GM12878 (cell line): Measurements from ENCODE around the gene L3MBTL1.

Source experiments
- ATF7 ChIP-seq: fragments of 450-650 bp; IDR thresholded peaks from 2 replicates; pipeline ENCODE4 v1.6.1; 2016; ENCODE audit warnings: low read depth, mild to moderate bottlenecking
- CREB1 ChIP-seq: IDR thresholded peaks from 2 replicates; pipeline ENCODE4 v1.6.1; 2012; ENCODE audit warnings: low read depth, mild to moderate bottlenecking, inconsistent platforms
- HDAC6 ChIP-seq: fragments of 200-600 bp; sonication (generic); IDR thresholded peaks from one replicate; pipeline ENCODE4 v1.8.0; 2017; ENCODE audit warnings: antibody characterized with exemption; ENCODE audit not compliant: unreplicated experiment
- IKZF1 ChIP-seq: fragments of 450-650 bp; conservative IDR thresholded peaks from 2 replicates; pipeline ENCODE4 v1.6.1; 2017; ENCODE audit warnings: antibody characterized with exemption, mild to moderate bottlenecking
- NR2F1 ChIP-seq: fragments of 450-650 bp; conservative IDR thresholded peaks from 2 replicates; pipeline ENCODE4 v1.6.1; 2017; ENCODE audit warnings: mild to moderate bottlenecking
- RB1 ChIP-seq: fragments of 450-650 bp; formaldehyde crosslinking; IDR thresholded peaks from 2 replicates; pipeline ENCODE4 v1.6.1; 2017; ENCODE audit warnings: mild to moderate bottlenecking, borderline replicate concordance
- RFX5 ChIP-seq: IDR thresholded peaks from 2 replicates; pipeline ENCODE4 v1.6.1; 2011; ENCODE audit warnings: low read depth, low read length, improper control_type of control experiment
- SRF ChIP-seq, 2 experiments: IDR thresholded peaks; 2 replicates each; pipeline ENCODE4 v1.6.1; 2011; ENCODE audit warnings: low read depth in 2 of 2, low read length in 2 of 2, mild to moderate bottlenecking in 1 of 2, moderate library complexity in 1 of 2
- ZSCAN29 ChIP-seq: fragments of 450-650 bp; IDR thresholded peaks from 2 replicates; pipeline ENCODE4 v1.6.1; 2017; ENCODE audit warnings: mild to moderate bottlenecking, moderate library complexity
- TF ChIP-seq, protein P1 (sequence below): IDR thresholded peaks from 2 replicates; pipeline ENCODE4 v1.6.1; 2012; ENCODE audit warnings: low read length, inconsistent platforms
- TF ChIP-seq, protein P2 (sequence below): IDR thresholded peaks from 2 replicates; pipeline ENCODE4 v1.6.1; 2012; ENCODE audit warnings: mild to moderate bottlenecking, low read depth, low read length
- TF ChIP-seq, protein P3 (sequence below): fragments of 450-650 bp; IDR thresholded peaks from 2 replicates; pipeline ENCODE4 v1.6.1; 2017; ENCODE audit warnings: mild to moderate bottlenecking, moderate library complexity
- TF ChIP-seq, protein P4 (sequence below), 3 experiments: IDR thresholded peaks in 2 of 3; conservative IDR thresholded peaks in 1 of 3; 2 replicates each; pipeline ENCODE4 v1.5.1; 2011; ENCODE audit warnings: low read depth in 3 of 3, low read length in 3 of 3, mild to moderate bottlenecking in 3 of 3, control low read depth in 2 of 3, moderate library complexity in 2 of 3, inconsistent platforms in 1 of 3, mixed read lengths in 1 of 3; ENCODE audit not compliant: control insufficient read depth in 2 of 3, insufficient read depth in 1 of 3; ENCODE audit errors: extremely low read depth in 1 of 3
- TF ChIP-seq, protein P5 (sequence below): IDR thresholded peaks from 2 replicates; pipeline ENCODE4 v1.6.1; 2012; ENCODE audit warnings: low read depth, low read length, improper control_type of control experiment

DNA sequence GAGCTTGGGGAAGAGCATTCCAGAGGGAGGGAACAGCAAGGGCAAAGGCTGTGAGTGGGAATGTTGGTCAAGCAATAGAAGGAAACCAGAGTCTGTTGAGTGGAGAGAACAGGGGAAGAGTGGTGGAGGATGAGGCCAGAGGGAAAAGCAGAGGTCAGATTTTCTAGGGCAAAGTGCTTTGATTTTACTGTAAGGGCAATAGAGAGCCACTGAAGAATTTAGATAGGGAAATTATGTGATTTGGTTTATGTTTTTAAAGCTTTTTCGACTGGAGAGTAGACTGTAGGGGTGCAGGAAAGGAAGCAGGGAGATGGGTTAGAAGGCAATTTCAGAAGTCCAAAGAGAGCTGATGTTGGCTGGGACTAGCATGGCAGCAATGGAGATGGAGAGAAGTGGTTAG, 4.4 kb downstream of the L3MBTL1 start:
- TF ChIP-seq, protein P1, sequence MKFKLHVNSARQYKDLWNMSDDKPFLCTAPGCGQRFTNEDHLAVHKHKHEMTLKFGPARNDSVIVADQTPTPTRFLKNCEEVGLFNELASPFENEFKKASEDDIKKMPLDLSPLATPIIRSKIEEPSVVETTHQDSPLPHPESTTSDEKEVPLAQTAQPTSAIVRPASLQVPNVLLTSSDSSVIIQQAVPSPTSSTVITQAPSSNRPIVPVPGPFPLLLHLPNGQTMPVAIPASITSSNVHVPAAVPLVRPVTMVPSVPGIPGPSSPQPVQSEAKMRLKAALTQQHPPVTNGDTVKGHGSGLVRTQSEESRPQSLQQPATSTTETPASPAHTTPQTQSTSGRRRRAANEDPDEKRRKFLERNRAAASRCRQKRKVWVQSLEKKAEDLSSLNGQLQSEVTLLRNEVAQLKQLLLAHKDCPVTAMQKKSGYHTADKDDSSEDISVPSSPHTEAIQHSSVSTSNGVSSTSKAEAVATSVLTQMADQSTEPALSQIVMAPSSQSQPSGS = no peak
- no peak for TF ChIP-seq IKZF1
- TF ChIP-seq, protein P2, sequence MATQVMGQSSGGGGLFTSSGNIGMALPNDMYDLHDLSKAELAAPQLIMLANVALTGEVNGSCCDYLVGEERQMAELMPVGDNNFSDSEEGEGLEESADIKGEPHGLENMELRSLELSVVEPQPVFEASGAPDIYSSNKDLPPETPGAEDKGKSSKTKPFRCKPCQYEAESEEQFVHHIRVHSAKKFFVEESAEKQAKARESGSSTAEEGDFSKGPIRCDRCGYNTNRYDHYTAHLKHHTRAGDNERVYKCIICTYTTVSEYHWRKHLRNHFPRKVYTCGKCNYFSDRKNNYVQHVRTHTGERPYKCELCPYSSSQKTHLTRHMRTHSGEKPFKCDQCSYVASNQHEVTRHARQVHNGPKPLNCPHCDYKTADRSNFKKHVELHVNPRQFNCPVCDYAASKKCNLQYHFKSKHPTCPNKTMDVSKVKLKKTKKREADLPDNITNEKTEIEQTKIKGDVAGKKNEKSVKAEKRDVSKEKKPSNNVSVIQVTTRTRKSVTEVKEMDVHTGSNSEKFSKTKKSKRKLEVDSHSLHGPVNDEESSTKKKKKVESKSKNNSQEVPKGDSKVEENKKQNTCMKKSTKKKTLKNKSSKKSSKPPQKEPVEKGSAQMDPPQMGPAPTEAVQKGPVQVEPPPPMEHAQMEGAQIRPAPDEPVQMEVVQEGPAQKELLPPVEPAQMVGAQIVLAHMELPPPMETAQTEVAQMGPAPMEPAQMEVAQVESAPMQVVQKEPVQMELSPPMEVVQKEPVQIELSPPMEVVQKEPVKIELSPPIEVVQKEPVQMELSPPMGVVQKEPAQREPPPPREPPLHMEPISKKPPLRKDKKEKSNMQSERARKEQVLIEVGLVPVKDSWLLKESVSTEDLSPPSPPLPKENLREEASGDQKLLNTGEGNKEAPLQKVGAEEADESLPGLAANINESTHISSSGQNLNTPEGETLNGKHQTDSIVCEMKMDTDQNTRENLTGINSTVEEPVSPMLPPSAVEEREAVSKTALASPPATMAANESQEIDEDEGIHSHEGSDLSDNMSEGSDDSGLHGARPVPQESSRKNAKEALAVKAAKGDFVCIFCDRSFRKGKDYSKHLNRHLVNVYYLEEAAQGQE = no peak
- no peak for TF ChIP-seq HDAC6
- TF ChIP-seq ATF7 = no peak
- TF ChIP-seq, protein P3, sequence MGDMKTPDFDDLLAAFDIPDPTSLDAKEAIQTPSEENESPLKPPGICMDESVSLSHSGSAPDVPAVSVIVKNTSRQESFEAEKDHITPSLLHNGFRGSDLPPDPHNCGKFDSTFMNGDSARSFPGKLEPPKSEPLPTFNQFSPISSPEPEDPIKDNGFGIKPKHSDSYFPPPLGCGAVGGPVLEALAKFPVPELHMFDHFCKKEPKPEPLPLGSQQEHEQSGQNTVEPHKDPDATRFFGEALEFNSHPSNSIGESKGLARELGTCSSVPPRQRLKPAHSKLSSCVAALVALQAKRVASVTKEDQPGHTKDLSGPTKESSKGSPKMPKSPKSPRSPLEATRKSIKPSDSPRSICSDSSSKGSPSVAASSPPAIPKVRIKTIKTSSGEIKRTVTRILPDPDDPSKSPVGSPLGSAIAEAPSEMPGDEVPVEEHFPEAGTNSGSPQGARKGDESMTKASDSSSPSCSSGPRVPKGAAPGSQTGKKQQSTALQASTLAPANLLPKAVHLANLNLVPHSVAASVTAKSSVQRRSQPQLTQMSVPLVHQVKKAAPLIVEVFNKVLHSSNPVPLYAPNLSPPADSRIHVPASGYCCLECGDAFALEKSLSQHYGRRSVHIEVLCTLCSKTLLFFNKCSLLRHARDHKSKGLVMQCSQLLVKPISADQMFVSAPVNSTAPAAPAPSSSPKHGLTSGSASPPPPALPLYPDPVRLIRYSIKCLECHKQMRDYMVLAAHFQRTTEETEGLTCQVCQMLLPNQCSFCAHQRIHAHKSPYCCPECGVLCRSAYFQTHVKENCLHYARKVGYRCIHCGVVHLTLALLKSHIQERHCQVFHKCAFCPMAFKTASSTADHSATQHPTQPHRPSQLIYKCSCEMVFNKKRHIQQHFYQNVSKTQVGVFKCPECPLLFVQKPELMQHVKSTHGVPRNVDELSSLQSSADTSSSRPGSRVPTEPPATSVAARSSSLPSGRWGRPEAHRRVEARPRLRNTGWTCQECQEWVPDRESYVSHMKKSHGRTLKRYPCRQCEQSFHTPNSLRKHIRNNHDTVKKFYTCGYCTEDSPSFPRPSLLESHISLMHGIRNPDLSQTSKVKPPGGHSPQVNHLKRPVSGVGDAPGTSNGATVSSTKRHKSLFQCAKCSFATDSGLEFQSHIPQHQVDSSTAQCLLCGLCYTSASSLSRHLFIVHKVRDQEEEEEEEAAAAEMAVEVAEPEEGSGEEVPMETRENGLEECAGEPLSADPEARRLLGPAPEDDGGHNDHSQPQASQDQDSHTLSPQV = no peak
- TF ChIP-seq, protein P4, sequence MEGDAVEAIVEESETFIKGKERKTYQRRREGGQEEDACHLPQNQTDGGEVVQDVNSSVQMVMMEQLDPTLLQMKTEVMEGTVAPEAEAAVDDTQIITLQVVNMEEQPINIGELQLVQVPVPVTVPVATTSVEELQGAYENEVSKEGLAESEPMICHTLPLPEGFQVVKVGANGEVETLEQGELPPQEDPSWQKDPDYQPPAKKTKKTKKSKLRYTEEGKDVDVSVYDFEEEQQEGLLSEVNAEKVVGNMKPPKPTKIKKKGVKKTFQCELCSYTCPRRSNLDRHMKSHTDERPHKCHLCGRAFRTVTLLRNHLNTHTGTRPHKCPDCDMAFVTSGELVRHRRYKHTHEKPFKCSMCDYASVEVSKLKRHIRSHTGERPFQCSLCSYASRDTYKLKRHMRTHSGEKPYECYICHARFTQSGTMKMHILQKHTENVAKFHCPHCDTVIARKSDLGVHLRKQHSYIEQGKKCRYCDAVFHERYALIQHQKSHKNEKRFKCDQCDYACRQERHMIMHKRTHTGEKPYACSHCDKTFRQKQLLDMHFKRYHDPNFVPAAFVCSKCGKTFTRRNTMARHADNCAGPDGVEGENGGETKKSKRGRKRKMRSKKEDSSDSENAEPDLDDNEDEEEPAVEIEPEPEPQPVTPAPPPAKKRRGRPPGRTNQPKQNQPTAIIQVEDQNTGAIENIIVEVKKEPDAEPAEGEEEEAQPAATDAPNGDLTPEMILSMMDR (IDR thresholded peaks at IDR 0.05 in 2 of 3, conservative IDR thresholded peaks at IDR 0.05 in 1 of 3; ENCODE audit: control insufficient read depth in 2 of 3, extremely low read depth in 1 of 3, insufficient read depth in 1 of 3, low read depth in 3 of 3, low read length in 3 of 3) = no peak
- TF ChIP-seq, protein P5, sequence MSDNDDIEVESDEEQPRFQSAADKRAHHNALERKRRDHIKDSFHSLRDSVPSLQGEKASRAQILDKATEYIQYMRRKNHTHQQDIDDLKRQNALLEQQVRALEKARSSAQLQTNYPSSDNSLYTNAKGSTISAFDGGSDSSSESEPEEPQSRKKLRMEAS = no peak
- no peak for TF ChIP-seq CREB1
- TF ChIP-seq SRF (IDR thresholded peaks at IDR 0.05; ENCODE audit: low read depth in 2 of 2, low read length in 2 of 2) = no peak
- TF ChIP-seq NR2F1 = no peak
- TF ChIP-seq RFX5 = no peak
- TF ChIP-seq ZSCAN29 = no peak
- TF ChIP-seq RB1 = no peak
